Immature natural killer cell (primary cell): ENCODE data around the gene ENDOV. TPM values are rescaled to one million over a fixed set of nuclear protein-coding genes. Genes with fewer than 3 reads are reported as not detected.

Source experiments
- DNase-seq, 3 donors: peaks; one replicate each; pipeline ENCODE4 v3.0.0; 2022; ENCODE audit warnings: mixed read lengths in 1 of 3
- H3K27ac Mint-ChIP-seq, 6 donors: one replicate each; pipeline ENCODE4 v1.8.0; 2020; ENCODE audit warnings: mixed read lengths in 6 of 6, mild to moderate bottlenecking in 5 of 6, inconsistent platforms in 4 of 6, moderate library complexity in 3 of 6
- H3K27me3 Mint-ChIP-seq, 3 donors: one replicate each; pipeline ENCODE4 v1.8.0; 2020 to 2021; ENCODE audit warnings: low read depth in 3 of 3, mild to moderate bottlenecking in 3 of 3, mixed read lengths in 3 of 3, moderate library complexity in 3 of 3, inconsistent platforms in 1 of 3
- H3K36me3 Mint-ChIP-seq, 3 donors: one replicate each; pipeline ENCODE4 v1.8.0; 2020; ENCODE audit warnings: mixed read lengths in 3 of 3, inconsistent platforms in 2 of 3, mild to moderate bottlenecking in 2 of 3
- H3K4me1 Mint-ChIP-seq, 2 donors: one replicate each; pipeline ENCODE4 v1.8.0; 2020; ENCODE audit warnings: inconsistent platforms in 2 of 2, mild to moderate bottlenecking in 2 of 2, mixed read lengths in 2 of 2, moderate library complexity in 1 of 2
- H3K4me3 Mint-ChIP-seq, 5 donors: one replicate each; pipeline ENCODE4 v1.8.0; 2020; ENCODE audit warnings: mild to moderate bottlenecking in 5 of 5, mixed read lengths in 5 of 5, inconsistent platforms in 3 of 5, moderate library complexity in 3 of 5
- H3K9me3 Mint-ChIP-seq, 6 donors: one replicate each; pipeline ENCODE4 v1.8.0; 2020; ENCODE audit warnings: mild to moderate bottlenecking in 6 of 6, mixed read lengths in 6 of 6, inconsistent platforms in 4 of 6, moderate library complexity in 3 of 6
- polyA plus RNA-seq, 3 donors: library from polyadenylated mRNA; unstranded; fragments of 300-500 nt; fragmentation: Illumina TruSeq; gene quantifications; one replicate each; pipeline ENCODE4 v1.2.3, GENCODE V29; 2021

The ENDOV gene
- polyA plus RNA-seq, 3 donors from 2014 or later = 8.1 to 11.7 (median 8.7) TPM

- Mint-ChIP-seq H3K9me3 (no peaks in the 10 kb centered on the region), H3K4me1 (no peaks in the 10 kb centered on the region), H3K27me3 (no peaks in the 10 kb centered on the region), H3K27ac (no peak overlapping the region), H3K4me3 (no peak overlapping the region), H3K36me3 (no peaks in the 10 kb centered on the region)
- DNase-seq = no peak
Measured at GRCh38 chr17:80432350-80432955, 17.5 kb downstream of the ENDOV start.

GRCh38 chr17:80432961-80433550 is 18.1 kb downstream of the ENDOV start:
- H3K27ac Mint-ChIP-seq = no peak overlapping the region
- no peaks in the 10 kb centered on the region for H3K27me3 Mint-ChIP-seq
- DNase-seq = no peak
- H3K9me3 Mint-ChIP-seq = no peaks in the 10 kb centered on the region
- no peak overlapping the region for H3K4me3 Mint-ChIP-seq
- no peaks in the 10 kb centered on the region for H3K36me3 Mint-ChIP-seq
- no peaks in the 10 kb centered on the region for H3K4me1 Mint-ChIP-seq

- H3K4me3 Mint-ChIP-seq = no peak overlapping the region
- no peak overlapping the region for H3K27ac Mint-ChIP-seq
- H3K4me1 Mint-ChIP-seq = no peaks in the 10 kb centered on the region
- H3K27me3 Mint-ChIP-seq = no peaks in the 10 kb centered on the region
- H3K9me3 Mint-ChIP-seq = no peaks in the 10 kb centered on the region
- no peak for DNase-seq
- no peaks in the 10 kb centered on the region for H3K36me3 Mint-ChIP-seq
Measured at GRCh38 chr17:80433916-80434666, 19.1 kb downstream of the ENDOV start.

GRCh38 chr17:80437532-80437931 is 22.6 kb downstream of the ENDOV start:
- no peaks in the 10 kb centered on the region for H3K36me3 Mint-ChIP-seq
- no peaks in the 10 kb centered on the region for H3K4me1 Mint-ChIP-seq
- H3K9me3 Mint-ChIP-seq = no peaks in the 10 kb centered on the region
- H3K27ac Mint-ChIP-seq = no peak overlapping the region
- peaks cover 0 to 2% (median 0%) of the 10 kb centered on the region in 3 donors for H3K27me3 Mint-ChIP-seq
- no peak for DNase-seq
- H3K4me3 Mint-ChIP-seq = no peak overlapping the region

- no peaks in the 10 kb centered on the region for H3K9me3 Mint-ChIP-seq
Measured at GRCh38 chr17:80438806-80439205, 23.8 kb downstream of the ENDOV start.

GRCh38 chr17:80439499-80439898 is 24.5 kb downstream of the ENDOV start:
- DNase-seq = no peak
- no peak overlapping the region for H3K4me3 Mint-ChIP-seq
- H3K27me3 Mint-ChIP-seq = peaks cover 0 to 2% (median 0%) of the 10 kb centered on the region in 3 donors
- no peaks in the 10 kb centered on the region for H3K36me3 Mint-ChIP-seq
- no peaks in the 10 kb centered on the region for H3K4me1 Mint-ChIP-seq
- no peak overlapping the region for H3K27ac Mint-ChIP-seq
- H3K9me3 Mint-ChIP-seq = no peaks in the 10 kb centered on the region

More at GRCh38 chr17:80438806-80439205, 23.8 kb downstream of the ENDOV start:
- no peak for DNase-seq
- peaks cover 0 to 2% (median 0%) of the 10 kb centered on the region in 3 donors for H3K27me3 Mint-ChIP-seq
- H3K27ac Mint-ChIP-seq = no peak overlapping the region
- H3K4me1 Mint-ChIP-seq = no peaks in the 10 kb centered on the region
- H3K4me3 Mint-ChIP-seq = no peak overlapping the region
- H3K36me3 Mint-ChIP-seq = no peaks in the 10 kb centered on the region

DNA sequence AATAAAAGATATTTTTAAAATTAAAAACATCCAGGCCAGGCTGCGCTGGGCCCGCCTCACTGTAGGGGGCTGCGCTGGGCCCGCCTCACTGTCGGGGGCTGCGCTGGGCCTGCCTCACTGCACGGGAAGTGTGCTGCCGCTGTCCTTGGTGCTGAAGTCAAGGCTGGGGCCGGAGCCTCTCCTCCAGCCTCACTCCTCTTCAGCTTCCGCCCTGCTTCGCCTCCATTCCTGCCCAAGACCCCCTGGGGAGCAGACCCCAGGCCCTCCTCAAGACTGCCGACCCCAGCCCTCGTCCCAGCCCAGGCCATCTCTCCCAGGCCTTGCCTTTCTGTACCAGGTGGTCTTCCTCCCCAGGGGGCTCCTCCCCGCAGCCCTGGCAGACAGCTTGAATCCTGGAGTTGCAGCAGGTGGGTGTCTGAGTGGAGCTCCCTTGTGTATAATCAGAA is 26.2 kb downstream of the ENDOV start:
- Mint-ChIP-seq H3K36me3 (no peaks in the 10 kb centered on the region), H3K27ac (no peak overlapping the region), H3K4me3 (no peak overlapping the region), H3K9me3 (no peaks in the 10 kb centered on the region), H3K4me1 (no peaks in the 10 kb centered on the region), H3K27me3 (peaks cover 0 to 2% (median 0%) of the 10 kb centered on the region in 3 donors)
- DNase-seq = peak; percentile 27 to 43 (median 42)

GRCh38 chr17:80441598-80442322 is 26.8 kb downstream of the ENDOV start:
- H3K9me3 Mint-ChIP-seq = no peaks in the 10 kb centered on the region
- peaks cover 0 to 2% (median 0%) of the 10 kb centered on the region in 3 donors for H3K27me3 Mint-ChIP-seq
- no peak overlapping the region for H3K4me3 Mint-ChIP-seq
- no peaks in the 10 kb centered on the region for H3K36me3 Mint-ChIP-seq
- no peak overlapping the region for H3K27ac Mint-ChIP-seq
- no peaks in the 10 kb centered on the region for H3K4me1 Mint-ChIP-seq
- no peak for DNase-seq

- DNase-seq = no peak
- H3K36me3 Mint-ChIP-seq = no peaks in the 10 kb centered on the region
Measured at GRCh38 chr17:80442323-80442659, 27.3 kb downstream of the ENDOV start.

GRCh38 chr17:80442764-80443163 is 27.8 kb downstream of the ENDOV start:
- Mint-ChIP-seq H3K4me3 (no peak overlapping the region), H3K4me1 (no peaks in the 10 kb centered on the region)

More at GRCh38 chr17:80442323-80442659, 27.3 kb downstream of the ENDOV start:
- no peak overlapping the region for H3K4me3 Mint-ChIP-seq
- H3K27ac Mint-ChIP-seq = no peak overlapping the region
- no peaks in the 10 kb centered on the region for H3K9me3 Mint-ChIP-seq
- no peaks in the 10 kb centered on the region for H3K4me1 Mint-ChIP-seq
- peaks cover 0 to 2% (median 0%) of the 10 kb centered on the region in 3 donors for H3K27me3 Mint-ChIP-seq

GRCh38 chr17:80443498-80443897 is 28.5 kb downstream of the ENDOV start:
- no peak for DNase-seq
- H3K9me3 Mint-ChIP-seq = no peaks in the 10 kb centered on the region
- H3K4me1 Mint-ChIP-seq = no peaks in the 10 kb centered on the region
- no peak overlapping the region for H3K4me3 Mint-ChIP-seq
- H3K27me3 Mint-ChIP-seq = peaks cover 0 to 2% (median 0%) of the 10 kb centered on the region in 3 donors
- H3K27ac Mint-ChIP-seq = no peak overlapping the region
- H3K36me3 Mint-ChIP-seq = no peaks in the 10 kb centered on the region

More at GRCh38 chr17:80442764-80443163, 27.8 kb downstream of the ENDOV start:
- no peak for DNase-seq
- Mint-ChIP-seq H3K27me3 (peaks cover 0 to 2% (median 0%) of the 10 kb centered on the region in 3 donors), H3K27ac (no peak overlapping the region), H3K36me3 (no peaks in the 10 kb centered on the region), H3K9me3 (no peaks in the 10 kb centered on the region)

DNA sequence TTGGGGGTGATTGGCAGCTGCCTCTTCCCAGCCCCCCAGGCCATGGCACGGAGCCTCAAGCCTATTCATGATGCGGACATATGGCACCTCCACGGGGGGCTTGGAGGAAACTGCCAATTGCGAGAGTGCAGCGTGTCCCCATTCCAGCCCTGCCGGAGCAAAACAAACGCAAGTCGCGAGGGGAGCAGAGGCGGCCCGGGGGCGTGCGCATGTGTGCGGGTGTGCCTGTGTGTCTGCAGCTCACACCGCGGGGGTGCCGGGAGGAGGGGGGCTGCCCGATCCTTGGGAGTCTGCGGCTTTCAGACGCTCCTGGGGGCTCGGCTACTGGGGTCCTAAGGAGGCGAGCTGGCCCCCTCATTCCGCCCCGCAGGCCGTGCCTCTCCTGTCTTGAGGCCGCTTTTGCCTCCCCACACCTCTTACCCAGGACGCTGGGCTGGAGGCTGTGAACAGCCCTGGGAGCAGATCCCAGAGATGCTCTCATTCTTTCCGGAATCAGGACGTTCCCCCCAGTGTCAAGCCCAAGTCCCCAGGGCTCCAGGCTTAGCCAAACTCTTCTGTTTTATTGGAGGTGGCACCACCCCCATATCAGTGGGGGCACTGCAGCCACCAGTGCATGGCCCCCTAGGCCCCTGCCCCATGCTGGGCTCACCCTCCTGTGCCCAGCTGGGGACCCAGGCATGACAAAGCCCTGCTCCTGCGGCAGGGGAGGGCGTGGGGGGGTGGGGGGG is 29.1 kb downstream of the ENDOV start:
- Mint-ChIP-seq H3K27ac (no peak overlapping the region), H3K36me3 (no peaks in the 10 kb centered on the region), H3K9me3 (no peaks in the 10 kb centered on the region), H3K27me3 (peaks cover 0 to 2% (median 0%) of the 10 kb centered on the region in 3 donors), H3K4me3 (no peak overlapping the region), H3K4me1 (no peaks in the 10 kb centered on the region)
- no peak for DNase-seq

- no peak for DNase-seq
- Mint-ChIP-seq H3K27ac (no peak overlapping the region), H3K36me3 (no peaks in the 10 kb centered on the region), H3K27me3 (peaks cover 0 to 2% (median 0%) of the 10 kb centered on the region in 3 donors), H3K4me3 (no peak overlapping the region), H3K9me3 (no peaks in the 10 kb centered on the region), H3K4me1 (no peaks in the 10 kb centered on the region)
Measured at GRCh38 chr17:80444644-80444979, 29.6 kb downstream of the ENDOV start.
